Retinal pigment epithelial cell (primary cell): ENCODE data around the gene NID1.

Experiments
- DNase-seq: peaks from one replicate; pipeline ENCODE4 v3.0.0-alpha.2; 2010; ENCODE audit warnings: low read depth
- H3K4me3 ChIP-seq: 2 replicates; pipeline ENCODE4 v1.5.1; 2011; ENCODE audit warnings: mild to moderate bottlenecking, low read length, control low read depth, moderate library complexity
- TF ChIP-seq, protein P1 (sequence below): conservative IDR thresholded peaks from 2 replicates; pipeline ENCODE4 v1.5.1; 2011; ENCODE audit warnings: low read depth, low read length, control low read depth, inconsistent platforms

Gene NID1, protein sequence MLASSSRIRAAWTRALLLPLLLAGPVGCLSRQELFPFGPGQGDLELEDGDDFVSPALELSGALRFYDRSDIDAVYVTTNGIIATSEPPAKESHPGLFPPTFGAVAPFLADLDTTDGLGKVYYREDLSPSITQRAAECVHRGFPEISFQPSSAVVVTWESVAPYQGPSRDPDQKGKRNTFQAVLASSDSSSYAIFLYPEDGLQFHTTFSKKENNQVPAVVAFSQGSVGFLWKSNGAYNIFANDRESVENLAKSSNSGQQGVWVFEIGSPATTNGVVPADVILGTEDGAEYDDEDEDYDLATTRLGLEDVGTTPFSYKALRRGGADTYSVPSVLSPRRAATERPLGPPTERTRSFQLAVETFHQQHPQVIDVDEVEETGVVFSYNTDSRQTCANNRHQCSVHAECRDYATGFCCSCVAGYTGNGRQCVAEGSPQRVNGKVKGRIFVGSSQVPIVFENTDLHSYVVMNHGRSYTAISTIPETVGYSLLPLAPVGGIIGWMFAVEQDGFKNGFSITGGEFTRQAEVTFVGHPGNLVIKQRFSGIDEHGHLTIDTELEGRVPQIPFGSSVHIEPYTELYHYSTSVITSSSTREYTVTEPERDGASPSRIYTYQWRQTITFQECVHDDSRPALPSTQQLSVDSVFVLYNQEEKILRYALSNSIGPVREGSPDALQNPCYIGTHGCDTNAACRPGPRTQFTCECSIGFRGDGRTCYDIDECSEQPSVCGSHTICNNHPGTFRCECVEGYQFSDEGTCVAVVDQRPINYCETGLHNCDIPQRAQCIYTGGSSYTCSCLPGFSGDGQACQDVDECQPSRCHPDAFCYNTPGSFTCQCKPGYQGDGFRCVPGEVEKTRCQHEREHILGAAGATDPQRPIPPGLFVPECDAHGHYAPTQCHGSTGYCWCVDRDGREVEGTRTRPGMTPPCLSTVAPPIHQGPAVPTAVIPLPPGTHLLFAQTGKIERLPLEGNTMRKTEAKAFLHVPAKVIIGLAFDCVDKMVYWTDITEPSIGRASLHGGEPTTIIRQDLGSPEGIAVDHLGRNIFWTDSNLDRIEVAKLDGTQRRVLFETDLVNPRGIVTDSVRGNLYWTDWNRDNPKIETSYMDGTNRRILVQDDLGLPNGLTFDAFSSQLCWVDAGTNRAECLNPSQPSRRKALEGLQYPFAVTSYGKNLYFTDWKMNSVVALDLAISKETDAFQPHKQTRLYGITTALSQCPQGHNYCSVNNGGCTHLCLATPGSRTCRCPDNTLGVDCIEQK

DNA sequence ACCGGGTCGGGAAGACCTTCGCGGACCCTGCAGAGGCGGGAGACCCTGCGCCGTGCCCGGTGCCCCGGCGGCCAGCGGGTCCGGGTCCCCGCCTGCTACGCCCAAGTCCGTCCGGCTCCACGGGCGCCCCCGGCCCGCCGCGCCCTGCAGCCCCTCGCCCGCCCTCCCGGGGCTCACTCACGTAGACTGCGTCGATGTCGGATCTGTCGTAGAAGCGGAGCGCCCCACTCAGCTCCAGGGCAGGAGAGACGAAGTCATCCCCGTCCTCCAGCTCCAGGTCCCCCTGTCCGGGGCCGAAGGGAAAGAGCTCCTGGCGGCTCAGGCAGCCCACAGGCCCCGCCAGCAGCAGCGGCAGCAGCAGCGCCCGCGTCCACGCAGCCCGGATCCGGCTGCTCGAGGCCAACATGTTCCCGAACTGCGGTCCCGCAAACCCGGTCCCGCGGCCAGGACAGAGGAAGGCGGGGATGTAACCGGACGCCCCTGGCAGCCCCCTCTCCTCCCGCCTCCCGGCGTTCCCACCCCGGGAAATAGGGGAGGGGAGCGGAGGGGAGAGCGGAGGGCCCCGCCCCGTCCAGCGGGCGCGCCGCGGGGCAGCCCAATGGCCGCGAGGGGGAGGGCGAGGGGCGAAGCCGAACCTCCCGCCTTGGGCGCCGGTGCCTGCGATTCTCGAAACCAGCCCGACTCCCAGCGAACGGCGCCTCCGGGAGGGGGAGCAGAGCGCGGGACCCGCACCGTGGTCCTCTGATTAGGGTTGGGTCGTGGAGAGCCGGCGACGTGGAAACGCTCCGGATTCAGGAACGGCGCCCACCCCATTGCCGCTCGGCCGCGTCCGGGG, at the start of gene NID1:
TSS of gene NID1 (minus strand) at position 417 of the 835 bp plus-strand sequence. CDS start at position 406, 11 bp downstream.
- no peak for DNase-seq
- H3K4me3 ChIP-seq, result peak within 1 kb of the TSS; percentile 62
- TF ChIP-seq, protein P1, sequence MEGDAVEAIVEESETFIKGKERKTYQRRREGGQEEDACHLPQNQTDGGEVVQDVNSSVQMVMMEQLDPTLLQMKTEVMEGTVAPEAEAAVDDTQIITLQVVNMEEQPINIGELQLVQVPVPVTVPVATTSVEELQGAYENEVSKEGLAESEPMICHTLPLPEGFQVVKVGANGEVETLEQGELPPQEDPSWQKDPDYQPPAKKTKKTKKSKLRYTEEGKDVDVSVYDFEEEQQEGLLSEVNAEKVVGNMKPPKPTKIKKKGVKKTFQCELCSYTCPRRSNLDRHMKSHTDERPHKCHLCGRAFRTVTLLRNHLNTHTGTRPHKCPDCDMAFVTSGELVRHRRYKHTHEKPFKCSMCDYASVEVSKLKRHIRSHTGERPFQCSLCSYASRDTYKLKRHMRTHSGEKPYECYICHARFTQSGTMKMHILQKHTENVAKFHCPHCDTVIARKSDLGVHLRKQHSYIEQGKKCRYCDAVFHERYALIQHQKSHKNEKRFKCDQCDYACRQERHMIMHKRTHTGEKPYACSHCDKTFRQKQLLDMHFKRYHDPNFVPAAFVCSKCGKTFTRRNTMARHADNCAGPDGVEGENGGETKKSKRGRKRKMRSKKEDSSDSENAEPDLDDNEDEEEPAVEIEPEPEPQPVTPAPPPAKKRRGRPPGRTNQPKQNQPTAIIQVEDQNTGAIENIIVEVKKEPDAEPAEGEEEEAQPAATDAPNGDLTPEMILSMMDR, result peak; percentile 23

- DNase-seq, result no peak
- TF ChIP-seq, protein P1, result no peak
- no peak overlapping the region for H3K4me3 ChIP-seq
Measured at GRCh38 chr1:236114076-236114747, 49.3 kb upstream of the NID1 start.

GRCh38 chr1:236113324-236114032, 48.6 kb upstream of the NID1 start:
- no peak overlapping the region for H3K4me3 ChIP-seq
- TF ChIP-seq, protein P1, result no peak
- no peak for DNase-seq

DNA sequence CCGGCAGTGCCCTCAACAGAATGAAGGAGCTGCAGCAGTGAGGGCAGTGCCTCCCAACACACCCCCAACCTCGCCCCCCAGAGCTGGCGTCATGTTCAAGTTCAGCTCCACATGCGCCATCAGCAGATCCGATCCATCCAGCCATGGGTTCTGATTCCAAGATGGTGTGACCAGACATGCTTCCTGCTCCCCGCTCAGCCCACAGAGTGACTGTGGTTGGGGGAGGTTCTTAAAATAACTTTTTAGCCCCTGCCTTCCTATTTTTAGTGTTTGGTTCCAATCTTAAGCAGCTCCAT, 47.4 kb upstream of the NID1 start:
- TF ChIP-seq, protein P1, result no peak
- no peak for DNase-seq
- H3K4me3 ChIP-seq, result no peak overlapping the region

DNA sequence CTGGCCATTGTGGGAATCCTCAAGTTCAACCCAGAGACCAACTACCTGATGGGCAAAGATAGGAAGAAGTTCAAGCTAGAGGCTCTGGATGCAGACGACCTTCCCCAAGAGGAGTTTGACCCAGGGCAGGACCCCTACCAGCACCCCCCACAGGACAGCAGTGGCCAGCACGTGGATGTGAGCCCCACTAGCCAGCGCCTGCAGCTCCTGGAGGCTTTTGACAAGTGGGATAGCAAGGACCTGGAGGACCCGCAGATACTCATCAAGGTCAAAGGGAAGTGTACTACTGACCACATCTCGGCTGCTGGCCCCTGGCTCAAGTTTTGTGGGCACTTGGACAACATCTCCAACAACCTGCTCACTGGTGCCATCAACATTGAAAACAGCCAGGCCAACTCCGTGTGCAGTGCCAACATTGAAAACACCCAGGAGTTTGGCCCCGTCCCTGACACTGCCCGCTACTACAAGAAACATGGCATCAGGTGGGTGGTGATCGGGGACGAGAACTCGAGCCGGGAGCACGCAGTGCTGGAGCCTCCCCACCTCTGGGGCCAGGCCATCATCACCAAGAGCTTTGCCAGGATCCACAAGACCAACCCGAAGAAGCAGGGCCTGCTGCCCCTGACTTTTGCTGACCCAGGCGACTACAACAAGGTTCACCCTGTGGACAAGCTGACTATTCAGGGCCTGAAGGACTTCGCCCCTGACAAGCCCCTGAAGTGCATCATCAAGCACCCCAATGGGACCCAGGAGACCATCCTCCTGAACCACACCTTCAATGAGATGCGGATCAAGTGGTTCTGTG, 46.8 kb upstream of the NID1 start:
- no peak overlapping the region for H3K4me3 ChIP-seq
- DNase-seq, result no peak
- TF ChIP-seq, protein P1, result no peak
